Adipocyte (in vitro differentiated cells): Measurements from ENCODE around the gene MOV10.
"Not testable (repeated sequence)": the region's sequence is repeated elsewhere in the genome, so short reads cannot be mapped to it uniquely, and the experiment has no call there.

Experiments used
- DNase-seq: peaks from one replicate; pipeline ENCODE4 v3.0.0-alpha.2; 2015; ENCODE audit warnings: low read depth
- H3K27me3 ChIP-seq: replicated peaks from 2 replicates; pipeline ENCODE4 v1.7.0; 2013; ENCODE audit warnings: mild to moderate bottlenecking, low read length, moderate library complexity; ENCODE audit not compliant: control insufficient read depth, insufficient read depth
- H3K36me3 ChIP-seq: 2 replicates; pipeline ENCODE4 v1.7.0; 2013; ENCODE audit warnings: low read length, mild to moderate bottlenecking, moderate library complexity; ENCODE audit not compliant: control insufficient read depth, insufficient read depth, severe bottlenecking
- H3K4me1 ChIP-seq: 2 replicates; pipeline ENCODE4 v1.7.0; 2013; ENCODE audit warnings: mild to moderate bottlenecking, low read length, moderate library complexity; ENCODE audit not compliant: control insufficient read depth, insufficient read depth
- H3K4me3 ChIP-seq: 2 replicates; pipeline ENCODE4 v1.7.0; 2013; ENCODE audit warnings: mild to moderate bottlenecking, low read length, moderate library complexity
- H3K9ac ChIP-seq: 2 replicates; pipeline ENCODE4 v1.7.0; 2013; ENCODE audit warnings: mild to moderate bottlenecking, low read length, moderate library complexity
- H3K9me3 ChIP-seq: 2 replicates; pipeline ENCODE4 v1.7.0; 2013; ENCODE audit warnings: mild to moderate bottlenecking, low read length, moderate library complexity; ENCODE audit not compliant: control insufficient read depth

MOV10 gene

DNA sequence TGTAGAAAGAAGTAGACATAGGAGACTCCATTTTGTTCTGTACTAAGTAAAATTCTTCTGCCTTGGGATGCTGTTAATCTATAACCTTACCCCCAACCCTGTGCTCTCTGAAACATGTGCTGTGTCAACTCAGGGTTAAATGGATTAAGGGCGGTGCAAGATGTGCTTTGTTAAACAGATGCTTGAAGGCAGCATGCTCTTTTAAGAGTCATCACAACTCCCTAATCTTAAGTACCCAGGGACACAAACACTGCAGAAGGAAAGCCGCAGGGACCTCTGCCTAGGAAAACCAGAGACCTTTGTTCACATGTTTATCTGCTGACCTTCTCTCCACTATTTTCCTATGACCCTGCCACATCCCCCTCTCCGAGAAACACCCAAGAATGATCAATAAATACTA lies 54.6 kb downstream of the MOV10 start:
- not testable (repeated sequence) for H3K27me3 ChIP-seq, H3K36me3 ChIP-seq, H3K4me1 ChIP-seq, H3K4me3 ChIP-seq, H3K9ac ChIP-seq, H3K9me3 ChIP-seq, DNase-seq

- Histone ChIP-seq H3K9ac (no peak overlapping the region), H3K27me3 (no peaks in the 10 kb centered on the region), H3K9me3 (no peaks in the 10 kb centered on the region), H3K4me3 (no peak overlapping the region), H3K36me3 (no peaks in the 10 kb centered on the region), H3K4me1 (no peaks in the 10 kb centered on the region)
- DNase-seq: no peak
Measured at GRCh38 chr1:112729909-112730308, 55.5 kb downstream of the MOV10 start.

DNA sequence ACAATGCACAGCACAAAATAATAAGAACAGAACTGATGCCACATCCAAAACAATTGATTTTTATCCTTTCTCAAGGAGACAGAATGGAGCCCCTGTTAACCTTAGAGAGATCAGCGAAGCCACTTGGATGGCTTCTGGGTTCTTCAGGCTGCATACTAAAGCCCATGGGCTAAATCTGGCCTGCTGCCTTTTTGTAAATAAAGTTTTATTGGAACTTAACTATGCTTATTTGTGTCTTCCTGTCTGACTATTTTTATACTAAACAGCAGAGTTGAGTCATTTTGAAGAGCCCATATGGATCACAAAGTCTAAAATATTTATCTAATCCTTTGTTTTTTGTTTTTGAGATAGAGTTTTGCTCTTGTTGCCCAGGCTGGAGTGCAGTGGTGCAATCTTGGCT lies 57.0 kb downstream of the MOV10 start:
- Histone ChIP-seq H3K36me3 (no peaks in the 10 kb centered on the region), H3K9me3 (no peaks in the 10 kb centered on the region), H3K4me3 (no peak overlapping the region), H3K9ac (no peak overlapping the region), H3K27me3 (no peaks in the 10 kb centered on the region), H3K4me1 (peaks cover 4% of the 10 kb centered on the region)
- DNase-seq: no peak

DNA sequence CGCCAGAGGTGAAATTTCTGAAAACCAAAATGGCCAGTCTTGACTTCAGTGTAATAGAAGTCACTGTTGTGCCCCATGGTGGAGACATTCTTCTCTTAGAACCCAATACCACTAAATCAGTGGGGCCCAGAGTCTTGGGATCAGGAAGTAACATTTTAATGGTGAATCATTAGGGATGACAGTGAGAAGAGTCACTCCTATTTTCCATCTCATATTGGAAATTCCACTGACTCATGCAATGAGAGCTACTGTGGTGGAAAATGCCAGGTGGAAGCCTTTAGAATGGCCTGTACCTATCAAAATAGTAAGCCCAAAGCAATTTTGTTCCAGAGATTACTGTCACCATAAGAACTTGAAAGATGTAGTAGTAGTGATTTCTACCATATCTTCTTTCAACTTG lies 61.3 kb downstream of the MOV10 start:
- H3K9me3 ChIP-seq: no peaks in the 10 kb centered on the region
- H3K27me3 ChIP-seq: no peaks in the 10 kb centered on the region
- no peak overlapping the region for H3K9ac ChIP-seq
- no peaks in the 10 kb centered on the region for H3K36me3 ChIP-seq
- H3K4me3 ChIP-seq: no peak overlapping the region
- DNase-seq: peak; percentile 41
- peaks cover 4% of the 10 kb centered on the region for H3K4me1 ChIP-seq

DNA sequence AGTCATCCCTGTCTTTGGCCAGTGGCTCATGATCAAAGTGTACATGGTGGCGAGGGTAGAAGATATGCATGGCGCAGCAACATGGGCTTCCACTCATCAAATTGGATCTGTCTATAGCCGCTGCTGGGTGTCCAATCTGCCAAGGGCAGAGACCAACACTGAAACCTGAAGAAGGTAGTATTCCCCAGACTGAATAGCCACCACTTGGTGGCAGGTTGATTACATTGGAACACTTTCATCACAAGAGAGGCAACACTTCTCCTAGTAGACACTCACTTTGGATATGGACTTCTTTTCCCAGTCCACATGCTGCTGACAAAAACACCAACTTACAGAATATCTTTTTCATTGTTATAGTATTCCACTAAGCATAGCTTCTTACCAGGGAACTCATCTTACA lies 63.1 kb downstream of the MOV10 start:
- Histone ChIP-seq H3K9ac (no peak overlapping the region), H3K4me1 (peaks cover 4% of the 10 kb centered on the region), H3K4me3 (no peak overlapping the region), H3K27me3 (no peaks in the 10 kb centered on the region), H3K36me3 (no peaks in the 10 kb centered on the region), H3K9me3 (no peaks in the 10 kb centered on the region)
- no peak for DNase-seq

DNA sequence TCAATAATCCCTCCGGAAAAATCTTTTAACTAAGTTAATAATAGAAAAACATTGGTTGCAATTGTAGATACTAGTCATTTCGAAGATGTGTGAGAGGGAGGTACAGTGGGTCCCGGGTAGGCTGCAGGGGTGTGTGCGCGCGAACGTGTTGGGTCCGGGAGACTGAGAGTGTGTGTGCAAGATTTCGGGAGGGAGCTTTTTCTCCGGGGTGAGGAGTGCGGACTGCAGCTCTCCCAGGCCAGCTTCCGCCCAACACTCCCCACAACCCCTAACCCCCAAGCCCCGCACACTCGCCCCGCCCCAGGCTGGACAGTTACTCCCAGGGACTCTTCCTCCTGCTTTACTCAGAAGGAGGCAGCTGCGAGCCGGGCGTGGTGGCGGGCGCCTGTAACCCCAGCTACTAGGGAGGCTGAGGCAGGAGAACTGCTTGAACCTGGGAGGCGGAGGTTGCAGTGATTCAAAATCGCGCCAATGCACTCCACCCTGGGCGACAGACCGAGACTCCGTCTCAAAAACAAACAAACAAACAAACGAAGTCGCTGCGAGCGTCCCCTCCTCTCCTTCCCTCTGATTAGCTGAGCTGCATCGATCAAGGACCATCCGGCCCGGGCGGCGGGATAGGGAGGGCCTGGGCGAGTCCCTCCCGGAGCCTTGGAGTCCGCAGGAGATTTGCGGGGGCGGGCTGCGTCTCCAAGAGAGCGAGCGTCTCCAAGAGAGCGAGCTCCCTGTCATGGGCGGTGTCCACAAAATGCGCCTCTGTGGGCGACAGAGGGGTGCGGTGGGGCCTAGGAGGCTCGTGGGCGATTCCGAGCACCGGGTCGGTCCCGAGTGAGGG lies 68.9 kb downstream of the MOV10 start:
- Histone ChIP-seq H3K4me1 (no peaks in the 10 kb centered on the region), H3K9ac (no peak overlapping the region), H3K9me3 (no peaks in the 10 kb centered on the region), H3K4me3 (peak overlapping the region; percentile 66), H3K27me3 (peaks cover 3% of the 10 kb centered on the region), H3K36me3 (no peaks in the 10 kb centered on the region)
- peak; percentile 50 for DNase-seq

DNA sequence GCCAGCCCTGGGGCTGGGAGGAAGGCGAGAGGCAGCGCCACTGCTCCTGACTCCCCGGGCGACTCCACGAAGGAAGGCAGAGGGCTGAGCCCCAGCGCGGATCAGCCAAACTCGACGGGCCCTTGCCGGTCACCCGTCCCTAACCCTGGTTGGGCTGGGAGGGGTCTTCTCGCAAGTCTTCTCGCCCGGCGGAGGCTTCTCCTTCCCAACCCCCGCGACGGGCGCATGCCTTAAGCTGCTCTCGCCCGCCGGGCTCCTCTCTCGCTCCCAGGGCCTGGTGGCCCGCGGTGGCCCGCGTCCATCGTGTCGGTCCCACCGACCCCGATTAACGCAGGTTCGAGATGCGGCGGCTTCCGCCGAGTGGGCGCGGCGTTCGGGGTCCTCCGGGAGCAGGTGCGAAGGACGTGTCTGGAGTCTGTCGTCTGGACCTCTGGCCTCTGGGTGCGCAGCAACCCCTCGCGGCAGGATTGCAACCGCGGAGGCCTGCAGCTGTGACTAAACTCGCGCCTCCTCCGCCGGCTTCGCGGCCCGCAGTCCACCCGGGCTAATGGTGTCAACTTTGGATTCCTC lies 69.6 kb downstream of the MOV10 start:
- H3K9me3 ChIP-seq: no peaks in the 10 kb centered on the region
- no peak overlapping the region for H3K9ac ChIP-seq
- H3K27me3 ChIP-seq: peaks cover 3% of the 10 kb centered on the region
- H3K4me1 ChIP-seq: no peaks in the 10 kb centered on the region
- DNase-seq: peak; percentile 45
- H3K36me3 ChIP-seq: no peaks in the 10 kb centered on the region
- H3K4me3 ChIP-seq: peak overlapping the region; percentile 66

DNA sequence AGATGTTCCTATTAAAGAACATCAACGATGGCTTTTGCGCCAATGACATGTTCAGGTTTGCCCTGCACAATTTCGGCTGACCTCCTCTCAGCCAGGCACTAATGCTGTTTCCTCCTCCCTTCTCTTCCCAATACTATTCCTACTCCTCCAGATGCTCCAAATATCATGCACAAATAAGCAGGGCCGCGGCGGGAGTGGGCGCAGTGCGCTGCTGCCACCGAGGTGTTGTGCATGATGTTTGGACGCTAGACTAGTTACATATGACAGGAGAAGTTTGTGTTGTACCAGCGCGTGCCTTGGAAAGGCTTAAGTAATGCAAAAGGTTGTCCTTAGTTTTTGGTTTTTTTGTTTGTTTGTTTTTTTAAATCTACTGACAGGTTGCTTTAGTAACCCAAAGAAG lies 73.9 kb downstream of the MOV10 start:
- H3K9ac ChIP-seq: no peak overlapping the region
- no peaks in the 10 kb centered on the region for H3K36me3 ChIP-seq
- H3K4me3 ChIP-seq: no peak overlapping the region
- H3K9me3 ChIP-seq: no peaks in the 10 kb centered on the region
- H3K4me1 ChIP-seq: no peaks in the 10 kb centered on the region
- H3K27me3 ChIP-seq: peaks cover 3% of the 10 kb centered on the region
- no peak for DNase-seq
